HG03457 (cell line): Measurements from ENCODE around the gene ITGAX.
"Not testable (repeated sequence)": the region's sequence is repeated elsewhere in the genome, so short reads cannot be mapped to it uniquely, and the experiment has no call there.

Source experiments
- ATAC-seq: cut with Tn5 transposase; IDR thresholded peaks from one replicate; pipeline ENCODE4 v1.9.1; 2021; ENCODE audit warnings: moderate number of reproducible peaks; ENCODE audit not compliant: unreplicated experiment

Gene ITGAX

GRCh38 chr16:31354394-31355291 is at the start of gene ITGAX:
Gene ITGAX (plus strand): TSS chr16:31355176. CDS start chr16:31355255, 79 bp downstream.
- peak; percentile 80 for ATAC-seq

GRCh38 chr16:31305219-31305618 is 49.8 kb upstream of the ITGAX start:
- no peak for ATAC-seq

GRCh38 chr16:31308381-31308780 is 46.6 kb upstream of the ITGAX start:
- not testable (repeated sequence) for ATAC-seq

GRCh38 chr16:31322500-31322899 is 32.5 kb upstream of the ITGAX start:
- no peak for ATAC-seq

GRCh38 chr16:31323959-31324629 is 30.9 kb upstream of the ITGAX start:
- no peak for ATAC-seq

- ATAC-seq: no peak
Observed at GRCh38 chr16:31325171-31325570, 29.8 kb upstream of the ITGAX start.

- no peak for ATAC-seq
Observed at GRCh38 chr16:31327646-31328225, 27.2 kb upstream of the ITGAX start.

GRCh38 chr16:31328322-31329052 is 26.5 kb upstream of the ITGAX start:
- no peak for ATAC-seq

- ATAC-seq: no peak
Observed at GRCh38 chr16:31329671-31330552, 25.1 kb upstream of the ITGAX start.

- ATAC-seq: no peak
Observed at GRCh38 chr16:31330553-31330890, 24.5 kb upstream of the ITGAX start.

- ATAC-seq: no peak
Observed at GRCh38 chr16:31331141-31331764, 23.7 kb upstream of the ITGAX start.

GRCh38 chr16:31331807-31332301 is 23.1 kb upstream of the ITGAX start:
- no peak for ATAC-seq

GRCh38 chr16:31332544-31332943 is 22.4 kb upstream of the ITGAX start:
- ATAC-seq: no peak

GRCh38 chr16:31333686-31334649 is 21.0 kb upstream of the ITGAX start:
- ATAC-seq: no peak

- ATAC-seq: no peak
Observed at GRCh38 chr16:31334934-31335333, 20.0 kb upstream of the ITGAX start.

- ATAC-seq: no peak
Observed at GRCh38 chr16:31335431-31335830, 19.5 kb upstream of the ITGAX start.

- ATAC-seq: not testable (repeated sequence)
Observed at GRCh38 chr16:31338166-31338685, 16.8 kb upstream of the ITGAX start.

- peak; percentile 85 for ATAC-seq
Observed at GRCh38 chr16:31344712-31345111, 10.3 kb upstream of the ITGAX start.
